T-helper 2 cell treated with Interferon-gamma antibody and Interleukin-4, amounts not matched to agents 5 μg/mL and 100 μg/mL, for 36 hours (primary cell): ENCODE data around the gene YPEL1.
A peak's percentile ranks its signal among the peaks of the same experiment; 100 is the strongest.

Source experiments
- DNase-seq: peaks from one replicate; pipeline ENCODE4 v3.0.0; 2021; ENCODE audit warnings: low spot score
- H3K27ac Mint-ChIP-seq: one replicate; pipeline ENCODE4 v1.8.0; 2021; ENCODE audit warnings: mild to moderate bottlenecking, mixed read lengths
- H3K27me3 Mint-ChIP-seq: one replicate; pipeline ENCODE4 v1.8.0; 2021; ENCODE audit warnings: low read depth, mixed read lengths
- H3K36me3 Mint-ChIP-seq: one replicate; pipeline ENCODE4 v1.8.0; 2021; ENCODE audit warnings: low read depth, mixed read lengths
- H3K4me1 Mint-ChIP-seq: one replicate; pipeline ENCODE4 v1.8.0; 2021; ENCODE audit warnings: low read depth, mixed read lengths
- H3K4me3 Mint-ChIP-seq: one replicate; pipeline ENCODE4 v1.8.0; 2022; ENCODE audit warnings: mild to moderate bottlenecking, moderate library complexity, mixed read lengths
- H3K9me3 Mint-ChIP-seq: one replicate; pipeline ENCODE4 v1.8.0; 2021; ENCODE audit warnings: mixed read lengths

The YPEL1 gene

DNA sequence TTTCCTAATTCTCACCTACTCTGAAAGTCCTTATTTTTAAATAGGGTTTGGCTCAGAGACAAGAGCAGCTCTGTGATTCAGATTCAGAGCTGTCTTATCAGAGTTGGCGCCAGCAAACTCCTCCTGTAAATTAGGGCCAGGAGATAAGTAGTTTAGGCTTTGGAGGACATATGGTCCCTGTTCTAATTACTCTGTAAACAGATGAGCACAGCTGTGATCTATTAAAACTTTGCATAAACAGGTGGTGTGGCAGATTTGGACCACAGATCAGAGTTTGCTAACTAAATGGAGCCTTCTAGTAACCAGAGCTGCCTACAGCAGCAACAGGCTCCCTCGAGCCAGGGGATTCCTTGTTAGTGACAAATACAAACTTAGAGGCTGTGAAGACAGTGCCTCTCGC lies 27.9 kb downstream of the YPEL1 start:
- Mint-ChIP-seq H3K27me3 (no peaks in the 10 kb centered on the region), H3K36me3 (no peaks in the 10 kb centered on the region), H3K4me3 (no peak overlapping the region), H3K9me3 (no peaks in the 10 kb centered on the region), H3K27ac (no peak overlapping the region), H3K4me1 (no peaks in the 10 kb centered on the region)
- DNase-seq: no peak

DNA sequence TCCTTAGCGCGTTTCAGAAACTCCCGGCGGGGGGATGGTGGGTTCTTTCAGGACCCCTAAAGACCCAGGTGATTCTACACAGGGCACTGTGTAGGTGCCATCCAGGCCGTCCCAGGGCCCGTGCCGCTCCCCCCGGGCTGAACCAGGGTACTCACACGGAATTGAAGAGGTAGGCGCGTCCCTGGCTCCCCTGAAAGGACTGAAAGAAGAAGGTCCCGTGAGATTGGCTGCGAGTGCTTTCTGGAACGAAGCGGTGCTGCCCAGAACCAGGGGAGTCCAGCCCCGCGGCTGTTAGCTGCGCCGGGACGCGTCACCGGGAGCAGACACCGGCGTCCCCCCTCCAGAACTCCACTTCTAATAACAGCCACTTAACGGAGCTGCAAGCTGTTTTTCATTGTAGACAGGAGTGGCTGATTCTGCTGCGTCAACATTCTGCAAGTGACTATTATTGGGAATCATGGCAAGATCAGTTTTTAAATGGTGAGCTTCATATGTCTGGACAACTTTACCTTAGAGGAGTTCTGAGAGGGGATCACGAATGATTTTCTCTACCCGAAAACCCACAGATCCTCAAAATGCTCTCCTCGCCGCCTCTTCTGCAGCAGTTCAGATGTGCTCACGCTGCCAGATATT lies 31.8 kb downstream of the YPEL1 start:
- Mint-ChIP-seq H3K27ac (no peak overlapping the region), H3K4me1 (no peaks in the 10 kb centered on the region), H3K27me3 (no peaks in the 10 kb centered on the region), H3K9me3 (no peaks in the 10 kb centered on the region), H3K4me3 (no peak overlapping the region), H3K36me3 (peaks cover 7% of the 10 kb centered on the region)
- no peak for DNase-seq

DNA sequence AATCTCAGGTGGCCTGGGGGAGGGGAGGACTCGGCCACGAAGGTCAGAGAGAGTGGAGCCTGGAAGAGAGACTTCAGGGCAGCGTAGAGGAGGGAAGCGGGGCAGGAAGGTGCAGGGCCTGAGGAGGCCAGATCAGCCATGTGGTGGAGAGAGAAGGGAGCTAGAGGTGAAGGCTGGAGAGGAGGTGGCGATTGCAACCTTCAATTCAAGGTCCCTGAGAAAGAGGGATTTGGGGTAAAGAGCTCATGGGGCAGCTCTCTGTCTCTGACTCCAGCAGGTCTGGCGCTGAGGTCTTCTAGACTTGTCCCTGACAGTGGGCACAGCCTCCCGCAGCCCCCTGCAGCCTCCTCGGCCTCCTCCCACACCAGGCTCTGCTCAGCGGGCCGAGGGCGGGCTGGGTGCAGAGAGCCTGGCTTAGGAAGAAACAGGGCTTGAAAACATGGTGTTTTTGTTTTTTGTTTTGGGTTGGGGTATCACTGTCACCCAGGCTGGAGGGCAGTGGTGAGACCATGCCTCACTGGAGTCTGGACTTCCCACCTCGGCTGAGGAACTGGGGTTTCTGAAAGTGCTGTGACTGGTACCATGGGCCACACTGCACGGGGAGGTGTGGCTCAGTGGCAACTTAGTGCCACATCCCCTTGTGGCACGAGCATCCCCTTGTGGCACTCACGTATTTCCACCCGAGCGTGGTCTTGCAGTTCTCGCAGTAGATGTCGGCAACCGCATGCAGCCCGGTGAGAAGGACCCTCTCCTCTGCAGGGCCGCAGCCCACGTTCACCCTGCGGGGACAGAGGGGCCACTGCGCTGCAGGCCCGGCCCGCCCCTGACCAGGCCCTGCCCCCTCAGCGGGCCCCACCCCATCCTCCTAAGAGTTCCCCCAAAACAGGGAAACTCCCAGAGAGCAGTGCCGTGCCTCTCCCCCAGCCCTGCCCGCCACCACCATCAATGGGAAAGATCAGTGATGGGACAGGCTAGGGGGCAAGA lies 32.6 kb downstream of the YPEL1 start:
- peak overlapping the region; percentile 20 for H3K27ac Mint-ChIP-seq
- H3K4me1 Mint-ChIP-seq: no peaks in the 10 kb centered on the region
- peaks cover 7% of the 10 kb centered on the region for H3K36me3 Mint-ChIP-seq
- no peak for DNase-seq
- no peaks in the 10 kb centered on the region for H3K9me3 Mint-ChIP-seq
- H3K27me3 Mint-ChIP-seq: no peaks in the 10 kb centered on the region
- no peak overlapping the region for H3K4me3 Mint-ChIP-seq

DNA sequence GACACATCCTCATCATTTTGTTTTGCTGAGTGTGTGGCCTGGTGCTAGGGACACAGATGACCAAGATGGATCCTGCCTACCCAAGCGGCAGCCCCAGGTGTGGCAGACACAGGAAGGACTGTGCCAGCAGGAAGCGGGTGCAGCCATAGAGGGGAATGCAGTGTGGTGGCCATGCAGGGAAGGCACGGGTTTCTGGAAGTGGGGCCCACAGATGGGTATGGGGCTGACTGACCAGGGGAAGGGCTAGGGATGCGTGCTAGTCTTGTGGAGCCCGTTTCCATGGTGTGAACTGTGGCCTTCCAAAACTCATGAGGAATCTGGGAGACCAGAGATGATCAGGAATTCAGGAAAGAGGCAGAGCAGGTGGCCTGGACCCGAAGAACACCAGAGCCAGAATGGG lies 33.5 kb downstream of the YPEL1 start:
- peaks cover 7% of the 10 kb centered on the region for H3K36me3 Mint-ChIP-seq
- no peak overlapping the region for H3K4me3 Mint-ChIP-seq
- H3K27ac Mint-ChIP-seq: no peak overlapping the region
- no peak for DNase-seq
- no peaks in the 10 kb centered on the region for H3K27me3 Mint-ChIP-seq
- H3K9me3 Mint-ChIP-seq: no peaks in the 10 kb centered on the region
- H3K4me1 Mint-ChIP-seq: no peaks in the 10 kb centered on the region

DNA sequence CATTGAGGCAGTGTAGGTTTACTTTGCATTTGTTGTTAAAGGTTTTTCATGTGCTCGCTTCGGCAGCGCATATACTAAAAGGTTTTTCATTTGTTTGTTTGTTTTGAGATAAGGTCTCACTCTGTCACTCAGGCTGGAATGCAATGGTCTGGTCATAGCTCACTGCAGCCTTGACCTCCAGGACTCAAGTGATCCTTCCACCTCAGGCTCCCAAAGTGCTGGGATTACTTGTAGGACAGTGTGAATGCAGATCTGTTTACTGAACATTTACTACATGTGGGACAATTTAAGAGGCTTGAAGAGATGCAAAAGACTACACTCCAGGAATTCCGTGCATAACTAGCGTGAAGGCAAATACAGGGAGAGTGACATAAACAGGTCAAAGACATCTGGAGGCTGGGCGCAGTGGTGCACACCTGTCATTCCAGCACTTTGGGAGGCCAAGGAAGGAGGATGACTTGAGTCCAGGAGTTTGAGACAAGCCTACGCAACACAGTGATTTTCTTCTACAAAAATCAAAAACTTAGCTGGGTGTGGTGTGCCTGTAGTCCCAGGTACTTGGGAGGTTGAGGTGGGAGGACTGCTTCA lies 34.1 kb downstream of the YPEL1 start:
- no peaks in the 10 kb centered on the region for H3K4me1 Mint-ChIP-seq
- DNase-seq: no peak
- H3K27ac Mint-ChIP-seq: no peak overlapping the region
- no peaks in the 10 kb centered on the region for H3K9me3 Mint-ChIP-seq
- no peak overlapping the region for H3K4me3 Mint-ChIP-seq
- H3K27me3 Mint-ChIP-seq: no peaks in the 10 kb centered on the region
- peaks cover 12% of the 10 kb centered on the region for H3K36me3 Mint-ChIP-seq

DNA sequence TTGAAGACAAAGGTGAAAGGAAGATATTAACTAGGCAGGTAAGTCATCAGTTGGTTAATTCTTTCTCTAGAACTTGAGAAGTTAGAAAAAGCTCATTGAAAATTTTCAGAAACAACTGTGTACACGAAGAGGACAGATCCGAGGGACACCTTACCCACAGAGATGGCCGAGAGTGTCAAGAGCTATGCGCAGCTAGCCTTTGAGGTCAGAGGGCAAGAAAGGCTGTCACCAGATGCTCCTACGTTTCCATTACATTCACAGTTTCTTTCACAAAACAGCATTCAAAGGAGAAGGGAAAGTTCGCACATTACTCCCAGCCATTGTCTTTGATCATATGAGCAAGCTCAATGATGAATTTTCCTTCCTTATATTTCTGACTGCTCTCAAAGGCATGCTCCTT lies 34.8 kb downstream of the YPEL1 start:
- Mint-ChIP-seq H3K4me3 (no peak overlapping the region), H3K27me3 (no peaks in the 10 kb centered on the region), H3K4me1 (no peaks in the 10 kb centered on the region), H3K36me3 (peaks cover 15% of the 10 kb centered on the region), H3K27ac (no peak overlapping the region), H3K9me3 (no peaks in the 10 kb centered on the region)
- no peak for DNase-seq

DNA sequence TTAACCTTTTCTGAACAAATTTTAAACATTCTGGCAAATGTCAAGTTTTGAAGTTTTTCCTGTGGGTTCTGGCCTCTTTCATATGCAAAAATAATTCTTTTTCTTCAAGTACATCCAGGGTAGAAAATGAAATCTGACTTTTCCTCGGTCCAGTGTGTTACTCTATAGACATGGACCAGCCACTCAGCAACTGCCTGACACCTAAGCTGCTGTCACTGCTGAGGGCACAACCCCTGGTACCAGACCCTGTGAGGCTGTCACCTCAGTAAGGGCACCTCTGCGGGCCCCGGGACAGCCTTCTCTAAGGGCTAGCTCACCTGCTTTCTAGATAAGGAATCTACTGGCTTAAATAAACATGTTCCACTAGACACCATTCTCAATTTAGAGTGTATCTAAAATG lies 36.0 kb downstream of the YPEL1 start:
- H3K27me3 Mint-ChIP-seq: no peaks in the 10 kb centered on the region
- H3K27ac Mint-ChIP-seq: no peak overlapping the region
- no peak for DNase-seq
- no peak overlapping the region for H3K4me3 Mint-ChIP-seq
- peaks cover 16% of the 10 kb centered on the region for H3K36me3 Mint-ChIP-seq
- H3K9me3 Mint-ChIP-seq: no peaks in the 10 kb centered on the region
- H3K4me1 Mint-ChIP-seq: no peaks in the 10 kb centered on the region

DNA sequence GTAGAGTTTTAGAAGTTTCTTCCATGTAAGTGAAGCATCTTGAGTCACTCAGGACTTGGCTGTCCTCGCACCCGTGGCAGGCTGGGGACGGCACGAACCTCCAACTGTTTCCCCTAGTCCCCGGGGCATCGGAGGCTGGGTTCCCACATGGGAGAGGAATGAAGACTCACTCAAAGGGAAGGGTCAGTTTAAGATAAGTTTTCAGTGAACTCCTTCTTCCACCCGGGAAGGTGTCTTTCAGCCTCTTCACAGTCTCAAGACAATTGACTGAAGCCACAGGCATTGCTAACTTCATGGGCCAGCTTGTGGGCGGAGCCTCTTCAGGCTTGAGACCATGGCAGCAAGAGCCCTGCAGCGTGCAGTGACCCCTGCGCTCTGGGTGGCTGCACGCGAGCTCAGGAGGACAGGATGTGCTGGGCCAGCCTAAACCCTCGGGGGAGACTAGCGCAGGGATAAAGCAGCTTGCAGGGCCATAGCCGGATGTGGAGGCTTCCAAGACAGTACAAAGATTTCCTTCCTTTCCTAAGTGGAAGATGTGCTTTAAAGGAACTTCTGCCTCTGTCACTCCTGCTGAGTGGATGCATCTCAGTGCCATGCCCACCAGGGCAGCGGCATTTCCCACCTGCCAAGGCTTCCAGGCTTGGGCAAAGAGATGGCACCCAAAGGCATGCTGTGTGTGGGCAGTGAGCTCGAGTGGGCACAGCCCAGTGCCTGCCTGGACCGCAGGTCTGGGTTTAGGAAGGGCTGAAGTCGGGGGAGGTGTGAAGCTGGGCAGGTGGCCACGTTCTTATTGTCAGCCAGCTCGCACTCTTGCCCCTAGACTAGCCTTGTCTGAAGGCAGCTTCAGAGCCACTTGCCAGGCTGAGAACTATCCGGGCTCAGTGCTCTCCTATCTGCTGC lies 36.9 kb downstream of the YPEL1 start:
- no peak for DNase-seq
- no peaks in the 10 kb centered on the region for H3K27me3 Mint-ChIP-seq
- no peak overlapping the region for H3K4me3 Mint-ChIP-seq
- H3K36me3 Mint-ChIP-seq: peaks cover 17% of the 10 kb centered on the region
- no peaks in the 10 kb centered on the region for H3K4me1 Mint-ChIP-seq
- no peak overlapping the region for H3K27ac Mint-ChIP-seq
- H3K9me3 Mint-ChIP-seq: no peaks in the 10 kb centered on the region

DNA sequence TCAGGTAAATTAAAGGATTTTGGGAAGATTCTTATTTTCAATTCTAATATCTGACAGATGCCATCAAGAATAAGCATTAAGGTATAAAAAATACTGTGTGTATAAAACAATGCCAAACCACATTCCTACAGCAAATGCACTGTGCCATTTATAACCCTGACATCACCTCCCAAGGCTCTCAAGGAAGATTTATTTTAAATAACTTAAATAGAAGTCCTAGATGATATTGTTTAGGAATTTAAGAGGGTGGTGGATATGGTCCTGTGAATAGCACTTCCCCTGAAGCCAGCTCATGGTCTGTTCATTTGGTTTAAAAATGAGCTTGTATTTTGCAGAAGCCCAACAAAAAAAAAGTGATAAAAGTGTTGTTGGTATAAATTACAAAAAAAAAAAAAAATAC lies 37.7 kb downstream of the YPEL1 start:
- DNase-seq: no peak
- H3K4me1 Mint-ChIP-seq: no peaks in the 10 kb centered on the region
- H3K9me3 Mint-ChIP-seq: no peaks in the 10 kb centered on the region
- peaks cover 17% of the 10 kb centered on the region for H3K36me3 Mint-ChIP-seq
- H3K27ac Mint-ChIP-seq: no peak overlapping the region
- no peak overlapping the region for H3K4me3 Mint-ChIP-seq
- H3K27me3 Mint-ChIP-seq: no peaks in the 10 kb centered on the region

DNA sequence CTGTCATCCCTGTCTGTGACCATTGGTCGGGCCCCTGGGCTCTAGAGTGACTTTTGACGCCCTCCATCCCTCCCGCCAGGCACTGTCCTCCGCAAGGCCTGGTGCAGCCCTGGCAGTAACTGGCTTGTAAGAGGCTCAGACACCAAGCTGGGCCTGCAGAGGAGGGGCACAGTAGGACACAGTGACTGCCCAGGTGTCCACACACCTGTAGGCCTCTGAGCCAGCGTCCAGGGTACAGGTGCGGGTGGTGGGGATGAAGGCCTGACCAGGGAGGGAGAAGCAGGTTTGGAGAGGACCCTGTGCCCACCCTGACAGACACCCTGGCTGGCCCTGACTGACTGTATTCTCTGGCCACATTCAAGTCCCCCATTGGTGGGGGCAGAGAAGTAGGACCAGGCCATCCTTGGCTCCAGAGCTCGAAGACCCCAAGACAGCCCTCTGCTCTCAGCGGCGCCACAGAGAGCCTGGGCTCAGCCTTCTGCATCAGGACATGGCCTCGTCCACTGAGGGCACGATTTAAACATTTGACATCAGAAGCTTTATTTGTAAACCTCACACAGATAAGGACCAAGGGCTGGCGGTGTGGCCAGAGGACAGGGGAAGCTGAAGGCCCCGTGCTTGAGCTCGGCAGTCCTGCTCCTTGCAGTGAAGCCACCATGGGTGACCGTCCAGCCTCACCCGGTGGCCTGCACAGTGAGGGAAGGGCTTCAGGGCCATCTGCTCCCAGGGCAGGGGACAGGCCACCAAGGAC lies 38.4 kb downstream of the YPEL1 start:
- H3K27me3 Mint-ChIP-seq: no peaks in the 10 kb centered on the region
- H3K9me3 Mint-ChIP-seq: no peaks in the 10 kb centered on the region
- no peaks in the 10 kb centered on the region for H3K4me1 Mint-ChIP-seq
- DNase-seq: no peak
- H3K4me3 Mint-ChIP-seq: no peak overlapping the region
- H3K36me3 Mint-ChIP-seq: peaks cover 16% of the 10 kb centered on the region
- H3K27ac Mint-ChIP-seq: no peak overlapping the region

DNA sequence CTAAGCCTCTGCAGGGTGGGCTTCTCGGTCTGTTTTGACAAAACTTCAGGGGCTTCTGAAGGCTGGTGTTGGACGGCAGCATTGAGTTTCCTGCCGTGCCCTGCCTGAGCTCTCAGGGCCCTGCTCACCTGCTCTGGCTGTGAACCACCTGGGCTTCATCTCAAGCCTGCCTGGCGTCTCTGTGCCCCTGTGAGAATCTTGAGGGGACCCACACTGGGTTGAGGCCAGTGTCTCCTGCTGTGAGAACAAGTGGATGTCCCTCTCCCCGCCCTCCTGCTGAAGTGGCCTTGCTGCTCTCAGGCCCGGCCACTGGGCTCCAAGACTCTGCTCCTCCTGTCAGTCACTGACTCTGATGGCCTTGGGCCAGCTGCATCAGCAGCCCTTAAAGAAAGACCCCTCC lies 39.5 kb downstream of the YPEL1 start:
- no peaks in the 10 kb centered on the region for H3K4me1 Mint-ChIP-seq
- peaks cover 18% of the 10 kb centered on the region for H3K36me3 Mint-ChIP-seq

DNA sequence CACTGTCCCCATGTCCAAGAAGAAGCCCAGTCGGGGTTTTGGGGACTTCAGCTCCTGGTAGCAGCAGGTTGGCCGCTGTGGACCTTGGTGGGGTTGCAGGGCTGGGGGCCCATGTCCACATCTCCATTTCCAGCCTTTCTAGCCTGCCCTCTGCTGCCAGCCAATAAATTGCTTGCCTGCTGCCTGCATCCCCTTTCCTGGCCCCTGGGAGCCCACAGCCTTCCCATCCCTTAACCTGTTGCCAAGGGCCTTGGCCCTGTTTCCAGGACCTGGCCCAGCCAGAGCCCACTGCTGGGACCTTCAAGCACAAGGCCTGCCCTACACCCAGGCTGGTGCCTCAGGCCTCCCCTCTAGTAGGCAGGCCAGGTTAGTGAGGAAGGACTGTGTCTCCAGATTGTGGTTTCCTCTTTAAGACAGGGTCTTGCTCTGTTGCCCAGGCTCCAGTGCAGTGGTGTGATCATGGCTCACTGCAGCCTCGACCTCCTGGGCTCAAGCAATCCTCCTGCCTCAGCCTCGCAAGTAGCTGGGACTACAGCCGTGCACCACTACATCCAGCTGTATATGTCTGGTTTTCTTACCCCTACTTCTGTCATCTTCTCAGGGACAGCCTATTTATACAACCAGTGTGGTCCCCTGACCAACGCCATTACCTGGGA lies 40.0 kb downstream of the YPEL1 start:
- no peak for DNase-seq
- Mint-ChIP-seq H3K36me3 (peaks cover 19% of the 10 kb centered on the region), H3K4me3 (no peak overlapping the region), H3K9me3 (no peaks in the 10 kb centered on the region), H3K27ac (no peak overlapping the region), H3K27me3 (no peaks in the 10 kb centered on the region), H3K4me1 (no peaks in the 10 kb centered on the region)

More for the DNA sequence above, 39.5 kb downstream of the YPEL1 start:
- Mint-ChIP-seq H3K4me3 (no peak overlapping the region), H3K9me3 (no peaks in the 10 kb centered on the region), H3K27ac (no peak overlapping the region), H3K27me3 (no peaks in the 10 kb centered on the region)
- no peak for DNase-seq
